Sciatic nerve (tissue), 2 donors: ENCODE data around the gene PPP1R14B. TPM values are rescaled to one million over a fixed set of nuclear protein-coding genes. Genes with fewer than 3 reads are reported as not detected.
A peak's percentile ranks its signal among the peaks of the same experiment; 100 is the strongest.

Source experiments
- ATAC-seq: fragments of 200-7000 bp; cut with Tn5 transposase; one replicate; pipeline ENCODE4 v1.9.1; 2020; ENCODE audit warnings: mild to moderate bottlenecking, moderate library complexity
- DNase-seq: peaks from one replicate; pipeline ENCODE4 v3.0.0-alpha.2; 2020; ENCODE audit warnings: low spot score
- intact Hi-C: fragments of 100-400 bp; cut with DNase I; formaldehyde crosslinking; loops from one replicate; pipeline ENCODE4 v1.14.2; 2022
- total RNA-seq: library from RNA; stranded (reverse); fragmentation: NEBNext Ultra II Directional; extraction: Animal tissue kit (Norgen Biotek cat#: 25700); gene quantifications from one replicate; pipeline ENCODE4 v1.2.1, GENCODE V29; 2021
- donor health status: DM: no; HTN: no; CAD: no.
- donor health status: DM: no; HTN: no; CAD: no.

The PPP1R14B gene
- total RNA-seq, 1 donor from 2014 or later = 48.8 TPM

DNA sequence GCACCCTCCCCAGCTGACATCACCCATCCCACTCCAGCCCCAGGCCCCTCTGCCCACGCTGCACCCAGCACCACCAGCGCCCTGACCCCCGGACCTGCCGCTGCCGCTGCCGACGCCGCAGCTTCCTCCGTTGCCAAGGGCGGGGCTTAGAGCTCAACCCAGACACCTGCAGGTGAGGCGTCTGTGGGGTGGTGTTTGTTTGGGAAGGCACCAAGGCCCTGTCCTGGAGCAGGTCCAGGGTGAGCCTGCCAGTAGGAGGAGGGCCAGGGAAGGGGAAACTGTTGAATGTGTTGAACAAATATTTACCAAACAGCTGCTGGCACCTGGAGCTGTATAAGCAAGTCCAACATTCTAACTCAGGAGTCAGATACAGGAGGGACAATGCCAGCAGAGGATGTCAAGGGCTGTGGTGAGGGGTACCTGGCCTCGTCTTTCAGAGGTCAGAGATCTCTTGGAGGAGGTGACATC, 9.2 kb downstream of the PPP1R14B start:
- ATAC-seq (no peak), DNase-seq (no peak)
- intact Hi-C loops = no loop called here

DNA sequence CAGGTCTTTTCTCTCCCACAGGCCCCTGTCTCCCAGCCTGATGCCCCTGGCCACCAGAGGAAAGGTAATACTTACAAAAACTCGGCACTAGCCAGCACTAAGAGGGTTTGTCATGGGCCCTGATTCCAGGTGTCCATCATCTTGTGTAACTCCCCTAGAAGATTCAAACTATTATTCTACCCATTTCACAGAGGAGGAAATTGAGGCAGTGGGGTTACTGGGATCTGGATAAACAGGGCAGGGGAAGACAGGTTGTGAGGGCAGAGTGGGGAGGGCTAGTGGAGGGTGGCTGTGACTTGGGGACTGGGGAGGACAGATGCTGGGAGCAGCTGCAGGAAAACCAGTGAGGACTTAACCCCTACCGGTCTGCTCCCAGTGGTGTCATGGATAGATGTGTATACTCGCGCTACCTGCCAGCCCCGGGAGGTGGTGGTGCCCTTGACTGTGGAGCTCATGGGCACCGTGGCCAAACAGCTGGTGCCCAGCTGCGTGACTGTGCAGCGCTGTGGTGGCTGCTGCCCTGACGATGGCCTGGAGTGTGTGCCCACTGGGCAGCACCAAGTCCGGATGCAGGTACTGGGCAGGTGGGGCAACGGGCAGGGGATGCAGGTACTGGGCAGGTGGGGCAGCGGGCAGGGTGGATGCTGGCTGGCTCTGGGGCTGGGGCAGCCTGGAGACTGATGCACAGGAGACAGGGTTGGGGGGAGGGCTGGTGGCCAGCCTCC, 11.1 kb downstream of the PPP1R14B start:
- DNase-seq (peak; percentile 56), ATAC-seq (no peak)
- intact Hi-C loops = no loop called here

- ATAC-seq = peak; percentile 25
- intact Hi-C loops = no loop called here
- DNase-seq = no peak
Observed at GRCh38 chr11:64234647-64235379, 11.9 kb downstream of the PPP1R14B start.

- intact Hi-C loops = no loop called here
- DNase-seq = peak; percentile 87
- ATAC-seq = peak; percentile 65
Observed at GRCh38 chr11:64233913-64234586, 12.7 kb downstream of the PPP1R14B start, which contains the start of gene VEGFB. VEGFB (plus strand) TSS chr11:64234584; CDS start chr11:64234834, 250 bp downstream.

GRCh38 chr11:64232967-64233315, 13.8 kb downstream of the PPP1R14B start:
- DNase-seq (no peak), ATAC-seq (no peak)
- intact Hi-C loops = no loop called here

- DNase-seq (no peak), ATAC-seq (no peak)
- intact Hi-C loops = no loop called here
Observed at GRCh38 chr11:64232182-64232966, 14.4 kb downstream of the PPP1R14B start.

DNA sequence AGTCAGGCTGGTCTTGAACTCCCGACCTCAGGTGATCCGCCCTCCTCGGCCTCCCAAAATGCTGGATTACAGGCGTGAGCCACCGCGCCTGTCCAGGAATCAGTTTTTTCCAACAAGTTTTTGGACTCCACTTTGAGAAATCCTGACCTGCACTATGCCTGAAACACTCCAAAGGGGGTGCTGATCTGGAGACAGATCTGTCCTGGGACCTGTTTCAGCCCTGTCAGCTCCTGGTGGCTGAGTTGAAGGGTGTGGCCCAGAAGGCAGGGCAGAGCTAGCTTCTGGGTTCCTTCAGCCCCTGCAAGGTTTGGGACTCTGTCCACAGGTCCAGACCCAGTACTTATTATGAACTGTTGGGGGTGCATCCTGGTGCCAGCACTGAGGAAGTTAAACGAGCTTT, 15.2 kb downstream of the PPP1R14B start:
- DNase-seq = no peak
- intact Hi-C loops = no loop called here
- no peak for ATAC-seq

GRCh38 chr11:64230985-64231365, 15.8 kb downstream of the PPP1R14B start:
- intact Hi-C loops = no loop called here
- DNase-seq (no peak), ATAC-seq (no peak)

DNA sequence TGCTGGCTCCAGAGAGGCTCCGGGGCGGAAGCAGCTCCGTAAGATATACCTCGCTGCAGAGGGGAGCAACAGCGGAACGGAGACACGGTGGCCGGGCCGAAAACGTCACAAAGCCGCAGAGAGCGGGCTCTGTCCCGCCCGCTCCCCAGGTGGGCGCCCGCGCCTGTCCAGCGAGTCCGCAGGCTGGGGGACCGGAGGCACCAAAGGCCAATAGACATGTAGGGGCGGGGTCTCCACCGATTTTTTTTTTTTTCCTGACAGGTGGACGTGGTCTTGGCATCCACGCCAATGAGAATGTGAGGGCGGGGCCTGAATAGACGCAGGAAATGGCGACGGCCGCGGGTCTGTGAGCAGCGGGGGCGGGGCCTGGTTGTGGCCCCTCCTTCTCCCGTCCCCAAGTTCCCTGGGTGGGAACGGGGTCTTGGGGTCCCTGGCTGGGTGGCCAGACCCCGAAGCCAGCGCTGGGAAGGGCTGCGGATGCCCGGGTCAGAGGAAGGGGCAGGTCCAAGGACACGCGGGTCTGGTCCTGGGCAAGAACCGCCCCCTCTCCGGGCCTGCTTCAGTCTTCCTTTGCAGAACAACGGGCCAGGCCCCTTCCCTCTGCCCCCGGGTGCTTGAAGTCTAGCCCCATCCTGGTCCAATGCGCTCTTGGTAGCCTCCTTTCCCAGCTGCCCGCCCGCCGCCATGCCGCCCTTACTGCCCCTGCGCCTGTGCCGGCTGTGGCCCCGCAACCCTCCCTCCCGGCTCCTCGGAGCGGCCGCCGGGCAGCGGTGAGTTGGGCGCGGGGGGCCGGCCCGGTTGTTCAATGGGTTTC, 16.4 kb downstream of the PPP1R14B start, which contains the start of gene DNAJC4:
Gene DNAJC4, plus strand, starts transcription at position 378 of the 814 bp plus-strand sequence. Its CDS starts 307 bp downstream, at position 685.
- ATAC-seq = peak; percentile 78
- intact Hi-C loops = no loop called here
- DNase-seq = peak; percentile 94

DNA sequence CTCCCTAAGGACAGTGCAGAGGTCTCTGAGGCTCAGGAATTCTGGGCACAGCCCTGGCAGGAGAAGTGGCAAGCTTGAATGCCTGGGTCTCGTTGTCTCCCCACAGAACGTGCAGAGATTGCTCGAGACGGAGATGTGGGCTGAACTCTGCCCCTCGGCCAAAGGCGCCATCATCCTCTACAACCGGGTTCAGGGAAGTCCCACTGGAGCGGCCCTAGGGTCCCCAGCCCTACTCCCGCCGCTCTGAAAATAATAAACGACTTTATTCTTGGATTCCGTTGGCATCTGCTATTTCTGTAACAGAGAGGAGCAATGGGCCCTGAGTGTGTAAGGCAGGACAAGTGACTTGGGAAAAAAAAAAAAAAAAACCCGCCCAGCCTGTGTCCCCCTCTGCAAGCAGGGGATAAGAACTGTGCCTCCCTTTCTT, 17.0 kb downstream of the PPP1R14B start:
- no peak for DNase-seq
- intact Hi-C loops = no loop called here
- ATAC-seq = no peak

DNA sequence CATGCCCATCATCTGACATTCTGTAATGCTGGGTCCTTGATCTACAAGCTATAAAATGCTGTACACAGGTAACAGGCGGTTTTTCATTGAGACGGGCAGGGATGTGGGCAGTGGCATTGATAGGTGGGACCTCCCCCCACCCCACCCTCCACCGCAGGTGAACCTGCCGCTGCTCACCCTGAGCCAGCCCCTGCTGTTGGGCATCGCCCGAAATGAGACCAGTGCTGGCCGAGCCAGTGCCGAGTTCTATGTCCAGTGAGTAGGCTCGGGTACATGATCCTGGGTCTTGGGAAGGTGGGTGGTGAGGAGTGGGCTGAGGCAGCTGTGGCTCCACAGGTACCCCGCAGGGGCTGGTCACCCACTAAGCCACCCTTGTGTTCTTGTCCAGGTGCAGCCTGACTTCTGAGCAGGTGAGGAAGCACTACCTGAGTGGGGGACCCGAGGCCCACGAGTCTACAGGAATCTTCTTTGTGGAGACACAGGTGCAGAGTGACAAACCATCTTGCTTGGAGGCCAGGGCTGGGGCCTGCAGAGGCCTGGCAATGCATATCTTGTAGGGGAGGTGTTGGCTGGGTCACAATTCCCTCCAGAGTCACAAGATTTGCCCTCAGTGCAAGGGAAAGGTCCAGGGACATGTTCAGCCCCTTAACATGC, 17.5 kb downstream of the PPP1R14B start:
- DNase-seq = peak; percentile 59
- ATAC-seq = no peak
- intact Hi-C loops = no loop called here

DNA sequence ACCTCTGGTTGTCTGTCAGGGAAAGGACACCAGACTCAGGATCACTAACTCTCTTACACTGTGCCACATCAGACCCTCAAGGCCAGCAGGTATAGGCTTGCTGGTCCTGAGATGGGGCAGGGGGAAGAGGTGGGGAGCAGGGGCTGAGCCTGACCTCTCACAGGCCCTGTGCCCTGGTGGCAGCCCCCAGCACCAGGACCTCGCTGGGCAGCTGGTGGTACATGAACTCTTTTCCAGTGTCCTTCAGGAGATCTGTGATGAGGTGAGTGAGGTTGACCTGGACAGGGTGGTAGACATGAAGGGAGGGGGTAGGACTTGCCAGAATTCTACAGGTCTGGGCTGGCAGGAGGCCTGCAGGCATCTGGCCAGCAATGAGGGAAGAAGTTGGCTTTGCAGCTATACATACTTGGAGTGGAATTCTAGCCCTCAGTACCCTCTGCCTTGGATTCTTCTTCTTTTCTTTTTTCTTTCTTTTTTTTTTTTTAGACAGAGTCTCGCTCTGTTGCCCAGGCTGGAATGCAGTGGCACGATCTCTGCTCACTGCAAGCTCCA, 19.3 kb downstream of the PPP1R14B start:
- intact Hi-C loops = no loop called here
- DNase-seq = peak; percentile 58
- ATAC-seq = no peak

- intact Hi-C loops = no loop called here
- ATAC-seq = peak; percentile 25
Observed at GRCh38 chr11:64226507-64227051, 20.2 kb downstream of the PPP1R14B start.

GRCh38 chr11:64225608-64226506, 20.9 kb downstream of the PPP1R14B start, which contains the start of the genes NUDT22 and TRPT1:
NUDT22 (plus strand) TSS chr11:64226274; CDS start chr11:64226653, 379 bp downstream.
TRPT1 (minus strand) TSS chr11:64226186; CDS start chr11:64225860, 326 bp downstream.
- intact Hi-C loops = no loop called here
- DNase-seq = peak; percentile 96
- ATAC-seq = peak; percentile 84

More at GRCh38 chr11:64226507-64227051, 20.2 kb downstream of the PPP1R14B start:
- peak; percentile 75 for DNase-seq

- intact Hi-C loops = no loop called here
- DNase-seq (peak; percentile 63), ATAC-seq (no peak)
Observed at GRCh38 chr11:64224891-64225607, 21.7 kb downstream of the PPP1R14B start.
